H1 (cell line): ENCODE data around the gene HABP2. TPM values are rescaled to one million over a fixed set of nuclear protein-coding genes. Genes with fewer than 3 reads are reported as not detected.

Experiments
- CTCF ChIA-PET: fragments of 300-600 bp; sonication (Branson Sonifier 250); formaldehyde crosslinking; loops from one replicate; lab custom pipeline; 2021; ENCODE audit not compliant: partially characterized antibody; lab: Charles Lee
- POLR2A ChIA-PET: fragments of 300-600 bp; sonication (Branson Sonifier 250); formaldehyde crosslinking; loops from one replicate; lab custom pipeline; 2021; ENCODE audit warnings: inconsistent platforms; ENCODE audit not compliant: partially characterized antibody; lab: Charles Lee
- DNase-seq, 2 experiments: peaks; one replicate each; pipeline versions ENCODE4 v3.0.0 to v3.0.0-alpha.2; 2010 to 2022; ENCODE audit warnings: low spot score in 2 of 2, low read depth in 1 of 2, mixed read lengths in 1 of 2
- FAIRE-seq: peaks from 2 replicates; lab custom pipeline; 2011; peaks lifted over from hg19 to GRCh38; lab: Jason Lieb, UNC
- H2AFZ ChIP-seq: 2 replicates; pipeline ENCODE4 v1.8.1; 2012; ENCODE audit warnings: low read length, inconsistent platforms
- H2AK5ac ChIP-seq: 2 replicates; pipeline ENCODE4 v1.6.1; 2013; ENCODE audit warnings: low read depth, low read length
- H2BK120ac ChIP-seq: replicated peaks from 2 replicates; pipeline ENCODE3; 2013; ENCODE audit warnings: low read depth, low read length, inconsistent platforms
- H2BK12ac ChIP-seq: 2 replicates; pipeline ENCODE4 v1.6.1; 2013; ENCODE audit warnings: low read depth, low read length
- H2BK15ac ChIP-seq: 2 replicates; pipeline ENCODE4 v1.6.1; 2013; ENCODE audit warnings: low read length
- H2BK20ac ChIP-seq: 2 replicates; pipeline ENCODE4 v1.6.1; 2013; ENCODE audit warnings: low read length
- H2BK5ac ChIP-seq: 2 replicates; pipeline ENCODE4 v1.6.1; 2013; ENCODE audit warnings: low read depth, low read length
- H3K14ac ChIP-seq: 2 replicates; pipeline ENCODE4 v1.6.1; 2013; ENCODE audit warnings: inconsistent platforms; ENCODE audit not compliant: insufficient read length
- H3K18ac ChIP-seq: 2 replicates; pipeline ENCODE4 v1.6.1; 2013; ENCODE audit warnings: low read length; ENCODE audit errors: extremely low read depth
- H3K23ac ChIP-seq: 2 replicates; pipeline ENCODE4 v1.6.1; 2013; ENCODE audit warnings: inconsistent platforms; ENCODE audit not compliant: insufficient read length
- H3K23me2 ChIP-seq: 2 replicates; pipeline ENCODE4 v1.6.1; 2013; ENCODE audit warnings: low read depth, low read length
- H3K27ac ChIP-seq: 2 replicates; pipeline ENCODE4 v1.6.1; 2011; ENCODE audit warnings: low read depth, low read length, inconsistent platforms
- H3K27me3 ChIP-seq, 4 experiments: replicated peaks in 1 of 4; 1 replicate in 1 of 4; 2 replicates in 3 of 4; pipeline versions ENCODE4 v1.6.1 to v1.8.1; 2011 to 2013; ENCODE audit warnings: low read length in 3 of 4, mild to moderate bottlenecking in 3 of 4, inconsistent platforms in 2 of 4, mixed read lengths in 2 of 4, moderate library complexity in 1 of 4; ENCODE audit not compliant: control insufficient read depth in 3 of 4, insufficient read depth in 3 of 4; ENCODE audit errors: extremely low read depth in 1 of 4
- H3K36me3 ChIP-seq, 4 experiments: 2 replicates each; pipeline versions ENCODE4 v1.6.1 to v1.8.1; 2011 to 2013; ENCODE audit warnings: mild to moderate bottlenecking in 4 of 4, low read length in 3 of 4, moderate library complexity in 2 of 4, control low read depth in 1 of 4, inconsistent platforms in 1 of 4; ENCODE audit not compliant: insufficient read depth in 4 of 4, control insufficient read depth in 2 of 4
- H3K4ac ChIP-seq: replicated peaks from 2 replicates; pipeline ENCODE3; 2013; ENCODE audit warnings: low read length, low read depth, mixed read lengths, inconsistent platforms; ENCODE audit not compliant: insufficient read length
- H3K4me1 ChIP-seq, 4 experiments: replicated peaks in 1 of 4; 1 replicate in 1 of 4; 2 replicates in 3 of 4; pipeline versions ENCODE4 v1.6.1 to v1.8.1; 2011 to 2013; ENCODE audit warnings: low read length in 3 of 4, inconsistent platforms in 2 of 4, mixed read lengths in 1 of 4; ENCODE audit not compliant: insufficient read depth in 4 of 4, control insufficient read depth in 3 of 4
- H3K4me2 ChIP-seq, 2 experiments: 2 replicates each; pipeline versions ENCODE4 v1.6.1 to v1.8.1; 2011 to 2013; ENCODE audit warnings: low read depth in 2 of 2, low read length in 2 of 2, control low read depth in 1 of 2, inconsistent platforms in 1 of 2, mild to moderate bottlenecking in 1 of 2; ENCODE audit not compliant: insufficient read depth in 1 of 2
- H3K4me3 ChIP-seq, 4 experiments: fragments of 200-600, 300-600 bp in 1 of 4; sonication (generic), shearing (Covaris generic), sonication (Bioruptor Twin) in 1 of 4; 2 replicates each; pipeline versions ENCODE4 v1.5.1 to v1.8.1; 2011 to 2016; ENCODE audit warnings: low read length in 4 of 4, low read depth in 3 of 4, control low read depth in 2 of 4, inconsistent platforms in 2 of 4, mild to moderate bottlenecking in 2 of 4, mixed read lengths in 1 of 4, moderate library complexity in 1 of 4; ENCODE audit not compliant: insufficient read depth in 2 of 4; ENCODE audit errors: extremely low read depth in 1 of 4
- H3K56ac ChIP-seq: replicated peaks from 2 replicates; pipeline ENCODE3; 2013; ENCODE audit warnings: low read depth, mild to moderate bottlenecking, mixed read lengths, low read length, inconsistent platforms; ENCODE audit not compliant: insufficient read length
- H3K79me1 ChIP-seq: 2 replicates; pipeline ENCODE4 v1.6.1; 2013; ENCODE audit warnings: low read depth, low read length, control low read depth
- H3K79me2 ChIP-seq, 2 experiments: 2 replicates each; pipeline versions ENCODE4 v1.6.1 to v1.8.1; 2012 to 2013; ENCODE audit warnings: low read length in 2 of 2, mild to moderate bottlenecking in 2 of 2, inconsistent platforms in 1 of 2; ENCODE audit not compliant: insufficient read depth in 2 of 2, control insufficient read depth in 1 of 2
- H3K9ac ChIP-seq, 4 experiments: replicated peaks in 1 of 4; 1 replicate in 1 of 4; 2 replicates in 3 of 4; pipeline versions ENCODE4 v1.6.1 to v1.8.1; 2011 to 2013; ENCODE audit warnings: low read depth in 3 of 4, low read length in 3 of 4, control low read depth in 2 of 4, mild to moderate bottlenecking in 2 of 4, moderate library complexity in 2 of 4, inconsistent platforms in 1 of 4; ENCODE audit errors: extremely low read depth in 1 of 4
- H3K9me3 ChIP-seq, 2 experiments: 2 replicates each; pipeline versions ENCODE4 v1.6.1 to v1.8.1; 2012 to 2013; ENCODE audit warnings: mild to moderate bottlenecking in 2 of 2, moderate library complexity in 2 of 2, control low read depth in 1 of 2, inconsistent platforms in 1 of 2, low read depth in 1 of 2, low read length in 1 of 2, mixed read lengths in 1 of 2; ENCODE audit not compliant: insufficient read depth in 2 of 2
- H4K20me1 ChIP-seq, 2 experiments: replicated peaks in 1 of 2; 2 replicates each; pipeline versions ENCODE3 to v1.8.1; 2011 to 2013; ENCODE audit warnings: inconsistent platforms in 2 of 2, low read length in 2 of 2, mild to moderate bottlenecking in 1 of 2; ENCODE audit not compliant: insufficient read depth in 2 of 2, control insufficient read depth in 1 of 2
- H4K5ac ChIP-seq: 2 replicates; pipeline ENCODE4 v1.6.1; 2013; ENCODE audit warnings: low read length, low read depth, mixed read lengths, inconsistent platforms; ENCODE audit not compliant: insufficient read length
- H4K8ac ChIP-seq: 2 replicates; pipeline ENCODE4 v1.8.0; 2013; ENCODE audit warnings: mild to moderate bottlenecking, moderate library complexity, low read length, inconsistent platforms; ENCODE audit not compliant: insufficient read depth; ENCODE audit errors: extremely low read depth
- H4K91ac ChIP-seq: replicated peaks from 2 replicates; pipeline ENCODE3; 2013; ENCODE audit warnings: low read length, mixed read lengths, inconsistent platforms; ENCODE audit not compliant: insufficient read length
- CBX8 ChIP-seq: fragments of 300-800, 300-1000 bp; sonication (generic); IDR thresholded peaks from 2 replicates; pipeline ENCODE4 v1.7.1; 2016; ENCODE audit warnings: low read depth, low read length, borderline replicate concordance
- CTCF ChIP-seq, 3 experiments: IDR thresholded peaks; 1 replicate in 2 of 3; 2 replicates in 1 of 3; pipeline versions ENCODE4 v1.5.1 to v1.6.1; 2011; ENCODE audit warnings: low read length in 3 of 3, mild to moderate bottlenecking in 3 of 3, inconsistent platforms in 2 of 3, low read depth in 1 of 3, moderate library complexity in 1 of 3; ENCODE audit not compliant: insufficient read depth in 1 of 3; ENCODE audit errors: control extremely low read depth in 1 of 3
- MAFK ChIP-seq: IDR thresholded peaks from 2 replicates; pipeline ENCODE4 v1.6.1; 2012; ENCODE audit warnings: low read depth, mild to moderate bottlenecking, improper control_type of control experiment, low read length
- PHF8 ChIP-seq: fragments of 200-600 bp; sonication (generic); conservative IDR thresholded peaks from 2 replicates; pipeline ENCODE4 v1.7.1; 2012; ENCODE audit warnings: low read depth, mild to moderate bottlenecking, inconsistent platforms, low read length, moderate library complexity
- POLR2A ChIP-seq, 2 experiments: IDR thresholded peaks; 1 replicate in 1 of 2; 2 replicates in 1 of 2; pipeline ENCODE4 v1.6.1; 2011; ENCODE audit warnings: low read depth in 2 of 2, low read length in 2 of 2, mild to moderate bottlenecking in 2 of 2; ENCODE audit errors: control extremely low read depth in 1 of 2
- POU5F1 ChIP-seq: IDR thresholded peaks from 2 replicates; pipeline ENCODE4 v1.6.1; 2011; ENCODE audit warnings: low read depth, mild to moderate bottlenecking, low read length, moderate library complexity
- RAD21 ChIP-seq, 2 experiments: IDR thresholded peaks in 1 of 2; conservative IDR thresholded peaks in 1 of 2; 2 replicates each; pipeline ENCODE4 v1.6.1; 2011; ENCODE audit warnings: low read depth in 2 of 2, low read length in 2 of 2, improper control_type of control experiment in 1 of 2, inconsistent platforms in 1 of 2, mild to moderate bottlenecking in 1 of 2, moderate library complexity in 1 of 2
- ZNF274 ChIP-seq: IDR thresholded peaks from 2 replicates; pipeline ENCODE4 v1.7.0; 2012; ENCODE audit warnings: low read length, borderline replicate concordance; ENCODE audit errors: extremely low read depth
- WGBS, 2 experiments: shearing (Covaris generic) in 1 of 2; methylation state at CpG; one replicate each; pipeline versions ENCODE4 v1.1.6 to v1.1.7; 2013 to 2015; ENCODE audit warnings: low lambda C conversion rate in 2 of 2, mixed read lengths in 2 of 2, inconsistent platforms in 1 of 2, low coverage in 1 of 2, missing lambda C conversion rate in 1 of 2; ENCODE audit not compliant: insufficient replicate concordance in 2 of 2, insufficient coverage in 1 of 2, insufficient read length in 1 of 2; ENCODE audit errors: extremely low coverage in 1 of 2, missing lambda C conversion rate in 1 of 2; 5-methylcytosine and 5-hydroxymethylcytosine counted together
- polyA plus RNA-seq, 7 experiments: library from polyadenylated mRNA; depleted of rRNA in 3 of 7; stranded (reverse) in 5 of 7; unstranded in 2 of 7; fragments of >200 nt in 5 of 7; fragments of 200-250 nt in 2 of 7; gene quantifications; 1 replicate in 5 of 7; 2 replicates in 1 of 7; 4 replicates in 1 of 7; pipeline versions ENCODE4 v1.2.1 to v1.2.3, GENCODE V29; 2011 to 2013; ENCODE audit warnings: missing spikeins in 2 of 7, mixed read lengths in 2 of 7
- total RNA-seq: library from RNA; stranded (reverse); fragmentation: NEBNext Ultra II Directional; extraction: Animal tissue kit (Norgen Biotek cat#: 25700); gene quantifications from 2 replicates; pipeline ENCODE4 v1.2.1, GENCODE V29; 2021
- TF ChIP-seq, protein P1 (sequence below): IDR thresholded peaks from 2 replicates; pipeline ENCODE4 v1.6.1; 2012; ENCODE audit warnings: low read length, inconsistent platforms

HABP2 gene
- total and polyA plus RNA-seq, 2 of the 8 experiments (the other 6 are each of a cell fraction or from before 2014, with no cell fraction given), result not detected

DNA sequence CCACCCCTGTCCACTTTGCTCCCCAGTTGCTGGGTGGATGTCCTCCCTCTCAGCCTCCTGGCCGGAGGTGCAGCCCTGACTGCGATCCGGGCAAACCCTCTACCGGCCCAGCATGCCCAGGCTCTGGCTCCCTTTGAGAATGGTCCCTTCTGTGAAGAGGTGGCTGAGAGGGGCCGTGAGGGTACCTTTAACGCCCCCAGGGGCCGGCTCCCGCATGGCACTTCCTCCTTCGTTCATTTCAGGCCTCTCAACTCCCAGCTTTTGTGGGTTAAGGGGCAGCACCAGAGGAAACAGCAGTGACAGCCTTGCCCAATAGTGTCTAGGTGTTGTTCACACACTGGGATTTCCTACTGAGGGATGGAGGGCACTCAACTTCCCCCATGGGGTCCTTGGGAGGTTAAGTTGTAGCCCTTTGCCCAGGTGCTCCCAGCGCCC is 33.2 kb upstream of the HABP2 start:
- H3K4me3 ChIP-seq, result no peak overlapping the region
- H2BK20ac ChIP-seq, result no peak overlapping the region
- no peak overlapping the region for H4K5ac ChIP-seq
- H3K27me3 ChIP-seq, result no peaks in the 10 kb centered on the region; a peak in 1 of 7 replicates
- no peak overlapping the region for H2BK120ac ChIP-seq
- WGBS, 2 experiments, result 79% methylated on average over 8 of the region's 10 CpGs; no CpG with 5 or more reads in 1 of the 2 experiments
- H3K9me3 ChIP-seq, result no peaks in the 10 kb centered on the region
- TF ChIP-seq POLR2A (IDR thresholded peaks at IDR 0.05; ENCODE audit: control extremely low read depth in 1 of 2, low read depth in 2 of 2, low read length in 2 of 2) (no peak), MAFK (no peak), POU5F1 (no peak), CBX8 (no peak), CTCF (IDR thresholded peaks at IDR 0.05; ENCODE audit: control extremely low read depth in 1 of 3, insufficient read depth in 1 of 3, low read depth in 1 of 3, low read length in 3 of 3) (peak; percentile 43 to 55 (median 51)), RAD21 (IDR thresholded peaks at IDR 0.05 in 1 of 2, conservative IDR thresholded peaks at IDR 0.05 in 1 of 2; ENCODE audit: low read depth in 2 of 2, low read length in 2 of 2) (peak; percentile 8 to 38; a peak in 3 of 4 replicates), PHF8 (no peak), ZNF274 (no peak)
- TF ChIP-seq, protein P1, sequence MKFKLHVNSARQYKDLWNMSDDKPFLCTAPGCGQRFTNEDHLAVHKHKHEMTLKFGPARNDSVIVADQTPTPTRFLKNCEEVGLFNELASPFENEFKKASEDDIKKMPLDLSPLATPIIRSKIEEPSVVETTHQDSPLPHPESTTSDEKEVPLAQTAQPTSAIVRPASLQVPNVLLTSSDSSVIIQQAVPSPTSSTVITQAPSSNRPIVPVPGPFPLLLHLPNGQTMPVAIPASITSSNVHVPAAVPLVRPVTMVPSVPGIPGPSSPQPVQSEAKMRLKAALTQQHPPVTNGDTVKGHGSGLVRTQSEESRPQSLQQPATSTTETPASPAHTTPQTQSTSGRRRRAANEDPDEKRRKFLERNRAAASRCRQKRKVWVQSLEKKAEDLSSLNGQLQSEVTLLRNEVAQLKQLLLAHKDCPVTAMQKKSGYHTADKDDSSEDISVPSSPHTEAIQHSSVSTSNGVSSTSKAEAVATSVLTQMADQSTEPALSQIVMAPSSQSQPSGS, result no peak
- FAIRE-seq (no peak), DNase-seq (peak in 1 of 2 experiments; percentile 77)
- no peak overlapping the region for H3K56ac ChIP-seq
- H3K14ac ChIP-seq, result no peak overlapping the region
- no peak overlapping the region for H3K27ac ChIP-seq
- no peaks in the 10 kb centered on the region for H3K23me2 ChIP-seq
- CTCF ChIA-PET, result interaction anchor here (0.6 to 5.8 kb wide), 30 partner anchors 9 to 1047 kb away, joined by 3 to 57 read pairs (median 6); no protein-coding TSS in a partner anchor
- H3K79me2 ChIP-seq, result no peaks in the 10 kb centered on the region
- no peaks in the 10 kb centered on the region for H3K36me3 ChIP-seq
- H3K18ac ChIP-seq, result no peak overlapping the region
- no peaks in the 10 kb centered on the region for H3K4me1 ChIP-seq
- H4K20me1 ChIP-seq, result no peaks in the 10 kb centered on the region
- H2AK5ac ChIP-seq, result no peak overlapping the region
- no peak overlapping the region for H3K4me2 ChIP-seq
- H3K4ac ChIP-seq, result no peak overlapping the region
- H4K91ac ChIP-seq, result no peak overlapping the region
- no peak overlapping the region for H2AFZ ChIP-seq
- no peak overlapping the region for H2BK5ac ChIP-seq
- no peak overlapping the region for H3K23ac ChIP-seq
- no peak overlapping the region; the same call in 1 of the 2 replicates for H4K8ac ChIP-seq
- H3K9ac ChIP-seq, result no peak overlapping the region
- no peaks in the 10 kb centered on the region for H3K79me1 ChIP-seq
- POLR2A ChIA-PET, result no interaction called here
- H2BK15ac ChIP-seq, result no peak overlapping the region
- no peak overlapping the region for H2BK12ac ChIP-seq
